ENCODE data around the gene MCEMP1.
A peak's percentile ranks its signal among the peaks of the same experiment; 100 is the strongest.

The MCEMP1 gene

GRCh38 chr19:7629347-7630054, 47.4 kb upstream of the MCEMP1 start, which contains the start of the genes PET100 and XAB2:
Gene PET100 (plus strand): TSS chr19:7629793. CDS start chr19:7629834, 41 bp downstream.
Gene XAB2 (minus strand): TSS chr19:7629545. CDS start chr19:7629527, 18 bp downstream.
- H3K79me2 ChIP-seq (ENCODE audit: control insufficient read depth, low read length), result peaks cover 60% of the 10 kb centered on the region
- no peaks in the 10 kb centered on the region for H4K20me1 ChIP-seq (ENCODE audit: control insufficient read depth, insufficient read depth, low read depth, low read length)
- no peaks in the 10 kb centered on the region for H3K9me2 ChIP-seq (replicated peaks; ENCODE audit: control insufficient read depth, low read length)
- peak within 1 kb of the TSS; percentile 90 for H3K4me2 ChIP-seq (ENCODE audit: low read length)
- TF ChIP-seq CTCF (IDR thresholded peaks at IDR 0.05; ENCODE audit: low read depth, low read length, poor library complexity, severe bottlenecking) (no peak), EZH2phosphoT487 (IDR thresholded peaks at IDR 0.05; ENCODE audit: borderline replicate concordance, low read length) (no peak)
- peak within 1 kb of the TSS; percentile 91 for H3K4me3 ChIP-seq (ENCODE audit: low read length)
- H3K36me3 ChIP-seq (ENCODE audit: control insufficient read depth, low read length), result peaks cover 24% of the 10 kb centered on the region
- H3K27ac ChIP-seq (ENCODE audit: low read depth, low read length), result peak within 1 kb of the TSS; percentile 24
- no peaks in the 10 kb centered on the region for H3K27me3 ChIP-seq (ENCODE audit: control insufficient read depth, low read length)
- H3F3A ChIP-seq (ENCODE audit: control insufficient read depth, insufficient read depth), result no peaks in the 10 kb centered on the region
- H3K4me1 ChIP-seq (ENCODE audit: control insufficient read depth, low read length), result peaks cover 21% of the 10 kb centered on the region
- H3K9me3 ChIP-seq (ENCODE audit: control insufficient read depth, insufficient read depth, low read length), result no peaks in the 10 kb centered on the region

- Histone ChIP-seq H3K36me3 (ENCODE audit: control insufficient read depth, low read length) (peaks cover 12% of the 10 kb centered on the region), H3F3A (ENCODE audit: control insufficient read depth, insufficient read depth) (no peaks in the 10 kb centered on the region), H3K79me2 (ENCODE audit: control insufficient read depth, low read length) (peaks cover 53% of the 10 kb centered on the region), H3K4me1 (ENCODE audit: control insufficient read depth, low read length) (peaks cover 35% of the 10 kb centered on the region), H3K9me3 (ENCODE audit: control insufficient read depth, insufficient read depth, low read length) (no peaks in the 10 kb centered on the region), H3K9me2 (replicated peaks; ENCODE audit: control insufficient read depth, low read length) (no peaks in the 10 kb centered on the region), H3K4me2 (ENCODE audit: low read length) (no peak overlapping the region), H4K20me1 (ENCODE audit: control insufficient read depth, insufficient read depth, low read depth, low read length) (no peaks in the 10 kb centered on the region), H3K27me3 (ENCODE audit: control insufficient read depth, low read length) (no peaks in the 10 kb centered on the region), H3K4me3 (ENCODE audit: low read length) (no peak overlapping the region), H3K27ac (ENCODE audit: low read depth, low read length) (no peak overlapping the region)
- no peak for TF ChIP-seq EZH2phosphoT487 (IDR thresholded peaks at IDR 0.05; ENCODE audit: borderline replicate concordance, low read length)
- TF ChIP-seq CTCF (IDR thresholded peaks at IDR 0.05; ENCODE audit: low read depth, low read length, poor library complexity, severe bottlenecking), result no peak
These were observed 45.3 kb upstream of the MCEMP1 start for GRCh38 chr19:7631577-7631976.

GRCh38 chr19:7632340-7633203, 44.3 kb upstream of the MCEMP1 start:
- no peaks in the 10 kb centered on the region for H3K9me3 ChIP-seq (ENCODE audit: control insufficient read depth, insufficient read depth, low read length)
- H3F3A ChIP-seq (ENCODE audit: control insufficient read depth, insufficient read depth), result no peaks in the 10 kb centered on the region
- H3K27me3 ChIP-seq (ENCODE audit: control insufficient read depth, low read length), result no peaks in the 10 kb centered on the region
- peaks cover 39% of the 10 kb centered on the region for H3K4me1 ChIP-seq (ENCODE audit: control insufficient read depth, low read length)
- no peak overlapping the region for H3K4me3 ChIP-seq (ENCODE audit: low read length)
- no peak overlapping the region for H3K27ac ChIP-seq (ENCODE audit: low read depth, low read length)
- no peak overlapping the region for H3K4me2 ChIP-seq (ENCODE audit: low read length)
- H4K20me1 ChIP-seq (ENCODE audit: control insufficient read depth, insufficient read depth, low read depth, low read length), result no peaks in the 10 kb centered on the region
- H3K9me2 ChIP-seq (replicated peaks; ENCODE audit: control insufficient read depth, low read length), result no peaks in the 10 kb centered on the region
- peaks cover 48% of the 10 kb centered on the region for H3K79me2 ChIP-seq (ENCODE audit: control insufficient read depth, low read length)
- H3K36me3 ChIP-seq (ENCODE audit: control insufficient read depth, low read length), result peaks cover 3% of the 10 kb centered on the region
- TF ChIP-seq CTCF (IDR thresholded peaks at IDR 0.05; ENCODE audit: low read depth, low read length, poor library complexity, severe bottlenecking) (no peak), EZH2phosphoT487 (IDR thresholded peaks at IDR 0.05; ENCODE audit: borderline replicate concordance, low read length) (no peak)

Data from DOHH2 (cell line).